Ovary (tissue), 3 donors: ENCODE results near the gene CCDC61.

Experiments
- CTCF ChIP-seq, 3 donors: fragments of 450-650 bp in 2 of 3; fragments of 200-600 bp in 1 of 3; IDR thresholded peaks; one replicate each; pipeline versions ENCODE4 v1.5.1 to v1.8.0; 2016 to 2022; ENCODE audit warnings: antibody characterized with exemption in 3 of 3, mild to moderate bottlenecking in 1 of 3
- EP300 ChIP-seq: sonication (generic); formaldehyde crosslinking; IDR thresholded peaks from one replicate; pipeline ENCODE4 v1.6.1; 2017; ENCODE audit warnings: antibody characterized with exemption
- POLR2A ChIP-seq: fragments of 450-650 bp; IDR thresholded peaks from one replicate; pipeline ENCODE4 v1.6.1; 2017; ENCODE audit warnings: antibody characterized with exemption, mild to moderate bottlenecking, moderate library complexity
- donor health status: DM: no; HTN: no; CAD: no.

- TF ChIP-seq CTCF (IDR thresholded peaks at IDR 0.05) = no peak
- no peak for TF ChIP-seq POLR2A
- TF ChIP-seq EP300 = no peak
These were observed 740 bp upstream of the CCDC61 start for GRCh38 chr19:45994456-45994997.
